GM21737 (cell line): Measurements from ENCODE around the gene GOSR1.
"Not testable (repeated sequence)": the region's sequence is repeated elsewhere in the genome, so short reads cannot be mapped to it uniquely, and the experiment has no call there.

Source experiments
- ATAC-seq: cut with Tn5 transposase; IDR thresholded peaks from one replicate; pipeline ENCODE4 v1.9.1; 2021; ENCODE audit warnings: mild to moderate bottlenecking, moderate library complexity; ENCODE audit not compliant: unreplicated experiment

The GOSR1 gene

GRCh38 chr17:30477083-30477773, at the start of gene GOSR1:
Gene GOSR1 (plus strand): TSS chr17:30477408. CDS start chr17:30477434, 26 bp downstream.
- peak; percentile 95 for ATAC-seq

- no peak for ATAC-seq
These were observed 49.6 kb upstream of the GOSR1 start for GRCh38 chr17:30427611-30428010.

- ATAC-seq, result no peak
These were observed 48.1 kb upstream of the GOSR1 start for GRCh38 chr17:30429155-30429554.

- ATAC-seq, result no peak
These were observed 43.7 kb upstream of the GOSR1 start for GRCh38 chr17:30433514-30433913.

- no peak for ATAC-seq
These were observed 40.5 kb upstream of the GOSR1 start for GRCh38 chr17:30436729-30437128.

- ATAC-seq, result no peak
These were observed 33.5 kb upstream of the GOSR1 start for GRCh38 chr17:30443721-30444120.

GRCh38 chr17:30446640-30447039, 30.6 kb upstream of the GOSR1 start:
- ATAC-seq, result not testable (repeated sequence)

GRCh38 chr17:30449480-30449879, 27.7 kb upstream of the GOSR1 start:
- ATAC-seq, result no peak

GRCh38 chr17:30450125-30451027, 26.8 kb upstream of the GOSR1 start:
- ATAC-seq, result no peak

- ATAC-seq, result no peak
These were observed 22.6 kb upstream of the GOSR1 start for GRCh38 chr17:30454635-30455034.

- ATAC-seq, result no peak
These were observed 18.8 kb upstream of the GOSR1 start for GRCh38 chr17:30458371-30458770.

- ATAC-seq, result not testable (repeated sequence)
These were observed 18.3 kb upstream of the GOSR1 start for GRCh38 chr17:30458797-30459413.

GRCh38 chr17:30468465-30468864, 8.7 kb upstream of the GOSR1 start:
- ATAC-seq, result no peak

GRCh38 chr17:30472238-30472890, 4.8 kb upstream of the GOSR1 start:
- no peak for ATAC-seq

GRCh38 chr17:30475206-30475605, 2.0 kb upstream of the GOSR1 start:
- no peak for ATAC-seq

- ATAC-seq, result no peak
These were observed 504 bp upstream of the GOSR1 start for GRCh38 chr17:30476726-30477082.

- no peak for ATAC-seq
These were observed 537 bp downstream of the GOSR1 start for GRCh38 chr17:30477774-30478115.

GRCh38 chr17:30482555-30482954, 5.3 kb downstream of the GOSR1 start:
- ATAC-seq, result no peak

- ATAC-seq, result no peak
These were observed 6.0 kb downstream of the GOSR1 start for GRCh38 chr17:30483159-30483558.

GRCh38 chr17:30493780-30494179, 16.6 kb downstream of the GOSR1 start:
- ATAC-seq, result no peak

GRCh38 chr17:30495586-30495985, 18.4 kb downstream of the GOSR1 start:
- no peak for ATAC-seq
